Measurements from ENCODE around the gene TIPIN. TPM values are rescaled to one million over a fixed set of nuclear protein-coding genes. Genes with fewer than 3 reads are reported as not detected.
"Not testable (repeated sequence)": the region's sequence is repeated elsewhere in the genome, so short reads cannot be mapped to it uniquely, and the experiment has no call there.

The TIPIN gene
- total RNA-seq, 1 donor from 2014 or later, result 17.7 TPM

GRCh38 chr15:66399276-66399675 lies 42.8 kb upstream of the TIPIN start:
- Mint-ChIP-seq H3K4me1 (ENCODE audit: unreplicated experiment) (peaks cover 50% of the 10 kb centered on the region), H3K27me3 (ENCODE audit: unreplicated experiment) (peaks cover 2% of the 10 kb centered on the region), H3K36me3 (ENCODE audit: low read depth, unreplicated experiment) (peaks cover 20% of the 10 kb centered on the region), H3K27ac (ENCODE audit: unreplicated experiment) (no peak overlapping the region), H3K4me3 (ENCODE audit: unreplicated experiment) (peak overlapping the region; percentile 42), H3K9me3 (ENCODE audit: unreplicated experiment) (no peaks in the 10 kb centered on the region)
- TF ChIP-seq CTCF (IDR thresholded peaks at IDR 0.05; ENCODE audit: unreplicated experiment), result no peak
- DNase-seq (ENCODE audit: low spot score), result no peak

GRCh38 chr15:66394915-66395314 lies 38.4 kb upstream of the TIPIN start:
- Mint-ChIP-seq H3K9me3 (ENCODE audit: unreplicated experiment) (no peaks in the 10 kb centered on the region), H3K4me3 (ENCODE audit: unreplicated experiment) (no peak overlapping the region), H3K27me3 (ENCODE audit: unreplicated experiment) (peaks cover 2% of the 10 kb centered on the region), H3K36me3 (ENCODE audit: low read depth, unreplicated experiment) (peaks cover 26% of the 10 kb centered on the region), H3K4me1 (ENCODE audit: unreplicated experiment) (peaks cover 44% of the 10 kb centered on the region), H3K27ac (ENCODE audit: unreplicated experiment) (no peak overlapping the region)
- DNase-seq (ENCODE audit: low spot score), result no peak
- TF ChIP-seq CTCF (IDR thresholded peaks at IDR 0.05; ENCODE audit: unreplicated experiment), result no peak

GRCh38 chr15:66394472-66394871 lies 38.0 kb upstream of the TIPIN start:
- no peak for TF ChIP-seq CTCF (IDR thresholded peaks at IDR 0.05; ENCODE audit: unreplicated experiment)
- no peaks in the 10 kb centered on the region for H3K9me3 Mint-ChIP-seq (ENCODE audit: unreplicated experiment)
- DNase-seq (ENCODE audit: low spot score), result no peak
- H3K27me3 Mint-ChIP-seq (ENCODE audit: unreplicated experiment), result peaks cover 2% of the 10 kb centered on the region
- H3K27ac Mint-ChIP-seq (ENCODE audit: unreplicated experiment), result no peak overlapping the region
- H3K36me3 Mint-ChIP-seq (ENCODE audit: low read depth, unreplicated experiment), result peaks cover 26% of the 10 kb centered on the region
- H3K4me1 Mint-ChIP-seq (ENCODE audit: unreplicated experiment), result peaks cover 47% of the 10 kb centered on the region
- H3K4me3 Mint-ChIP-seq (ENCODE audit: unreplicated experiment), result no peak overlapping the region

GRCh38 chr15:66393037-66393436 lies 36.6 kb upstream of the TIPIN start:
- H3K9me3 Mint-ChIP-seq (ENCODE audit: unreplicated experiment); H3K4me3 Mint-ChIP-seq (ENCODE audit: unreplicated experiment): not testable (repeated sequence)
- H3K27ac Mint-ChIP-seq (ENCODE audit: unreplicated experiment), result peak overlapping the region; percentile 11

GRCh38 chr15:66390678-66391077 lies 34.2 kb upstream of the TIPIN start:
- no peak for DNase-seq (ENCODE audit: low spot score)
- Mint-ChIP-seq H3K4me1 (ENCODE audit: unreplicated experiment) (peaks cover 57% of the 10 kb centered on the region), H3K4me3 (ENCODE audit: unreplicated experiment) (peak overlapping the region; percentile 67), H3K36me3 (ENCODE audit: low read depth, unreplicated experiment) (peaks cover 21% of the 10 kb centered on the region), H3K27me3 (ENCODE audit: unreplicated experiment) (peaks cover 4% of the 10 kb centered on the region), H3K27ac (ENCODE audit: unreplicated experiment) (no peak overlapping the region), H3K9me3 (ENCODE audit: unreplicated experiment) (no peaks in the 10 kb centered on the region)
- no peak for TF ChIP-seq CTCF (IDR thresholded peaks at IDR 0.05; ENCODE audit: unreplicated experiment)

More at GRCh38 chr15:66393037-66393436, 36.6 kb upstream of the TIPIN start:
- not testable (repeated sequence) for DNase-seq (ENCODE audit: low spot score); H3K27me3 Mint-ChIP-seq (ENCODE audit: unreplicated experiment)
- Mint-ChIP-seq H3K4me1 (ENCODE audit: unreplicated experiment) (peaks cover 54% of the 10 kb centered on the region), H3K36me3 (ENCODE audit: low read depth, unreplicated experiment) (peaks cover 29% of the 10 kb centered on the region)

All from endothelial cell (in vitro differentiated cells).